ENCODE measurements around the gene CRISP2. TPM values are rescaled to one million over a fixed set of nuclear protein-coding genes. Genes with fewer than 3 reads are reported as not detected.

Gene CRISP2
- total RNA-seq, 2 donors from 2014 or later, result not detected

- H3K27me3 ChIP-seq, result no peaks in the 10 kb centered on the region
- no peaks in the 10 kb centered on the region for H3K9me3 ChIP-seq
- 85% methylated on average over 3 of the region's 3 CpGs for WGBS, 2 donors
- no peaks in the 10 kb centered on the region for H3K36me3 ChIP-seq (replicated peaks in 1 of 2; ENCODE audit: insufficient read depth in 1 of 2, low read depth in 2 of 2)
- no peak for ATAC-seq
- no peaks in the 10 kb centered on the region for H3K4me1 ChIP-seq
- H3K27ac ChIP-seq, result no peak overlapping the region
- intact Hi-C loops (cut with DNase I), result no loop called here
- no peak for TF ChIP-seq POLR2A (IDR thresholded peaks at IDR 0.05)
- TF ChIP-seq, protein P1, sequence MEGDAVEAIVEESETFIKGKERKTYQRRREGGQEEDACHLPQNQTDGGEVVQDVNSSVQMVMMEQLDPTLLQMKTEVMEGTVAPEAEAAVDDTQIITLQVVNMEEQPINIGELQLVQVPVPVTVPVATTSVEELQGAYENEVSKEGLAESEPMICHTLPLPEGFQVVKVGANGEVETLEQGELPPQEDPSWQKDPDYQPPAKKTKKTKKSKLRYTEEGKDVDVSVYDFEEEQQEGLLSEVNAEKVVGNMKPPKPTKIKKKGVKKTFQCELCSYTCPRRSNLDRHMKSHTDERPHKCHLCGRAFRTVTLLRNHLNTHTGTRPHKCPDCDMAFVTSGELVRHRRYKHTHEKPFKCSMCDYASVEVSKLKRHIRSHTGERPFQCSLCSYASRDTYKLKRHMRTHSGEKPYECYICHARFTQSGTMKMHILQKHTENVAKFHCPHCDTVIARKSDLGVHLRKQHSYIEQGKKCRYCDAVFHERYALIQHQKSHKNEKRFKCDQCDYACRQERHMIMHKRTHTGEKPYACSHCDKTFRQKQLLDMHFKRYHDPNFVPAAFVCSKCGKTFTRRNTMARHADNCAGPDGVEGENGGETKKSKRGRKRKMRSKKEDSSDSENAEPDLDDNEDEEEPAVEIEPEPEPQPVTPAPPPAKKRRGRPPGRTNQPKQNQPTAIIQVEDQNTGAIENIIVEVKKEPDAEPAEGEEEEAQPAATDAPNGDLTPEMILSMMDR (IDR thresholded peaks at IDR 0.05), result no peak
- no peak for DNase-seq
- no peak overlapping the region for H3K4me3 ChIP-seq
Observed at GRCh38 chr6:49646130-49646824, 67.1 kb downstream of the CRISP2 start.

GRCh38 chr6:49645139-49645538 lies 68.2 kb downstream of the CRISP2 start:
- Histone ChIP-seq H3K27me3 (no peaks in the 10 kb centered on the region), H3K36me3 (replicated peaks in 1 of 2; ENCODE audit: insufficient read depth in 1 of 2, low read depth in 2 of 2) (no peaks in the 10 kb centered on the region), H3K4me1 (no peaks in the 10 kb centered on the region), H3K4me3 (no peak overlapping the region), H3K27ac (no peak overlapping the region), H3K9me3 (no peaks in the 10 kb centered on the region)
- WGBS, 2 donors, result 83% methylated on average over 3 of the region's 3 CpGs
- intact Hi-C loops (cut with DNase I), result no loop called here
- DNase-seq (no peak), ATAC-seq (no peak)
- TF ChIP-seq, protein P1 (IDR thresholded peaks at IDR 0.05), result no peak
- no peak for TF ChIP-seq POLR2A (IDR thresholded peaks at IDR 0.05)

Other genes starting within 250 kb of the CRISP2 start
- not detected for gene GLYATL3, start 213.6 kb downstream of the CRISP2 start, total RNA-seq
- 10 to 100 TPM; 11.4 to 20.8 TPM for gene C6orf141, start 162.9 kb downstream of the CRISP2 start, total RNA-seq
- not detected for gene RHAG, start 76.7 kb downstream of the CRISP2 start, total RNA-seq
- gene CRISP3, start 30.8 kb upstream of the CRISP2 start, total RNA-seq, result 1 to 10 TPM in 1 of 2 donors, under 1 TPM in 1; 0.99 to 6.0 TPM
- not detected for gene PGK2, start 73.7 kb upstream of the CRISP2 start, total RNA-seq
- gene CRISP1, start 153.0 kb upstream of the CRISP2 start, total RNA-seq, result not detected

All from body of pancreas (tissue), 4 donors.